HG03045 (cell line): ENCODE data around the gene GAL3ST2.
A peak's percentile ranks its signal among the peaks of the same experiment; 100 is the strongest.
"Not testable (repeated sequence)": the region's sequence is repeated elsewhere in the genome, so short reads cannot be mapped to it uniquely, and the experiment has no call there.

ENCODE experiments used
- ATAC-seq: cut with Tn5 transposase; IDR thresholded peaks from one replicate; pipeline ENCODE4 v1.9.1; 2021; ENCODE audit warnings: mild to moderate bottlenecking, moderate library complexity; ENCODE audit not compliant: unreplicated experiment

The GAL3ST2 gene

GRCh38 chr2:241776336-241777169 lies at the start of gene GAL3ST2:
Gene GAL3ST2 (plus strand): TSS chr2:241776822. CDS start chr2:241776956, 134 bp downstream.
- no peak for ATAC-seq

GRCh38 chr2:241728000-241728399 lies 48.6 kb upstream of the GAL3ST2 start:
- ATAC-seq = no peak

- no peak for ATAC-seq
These were observed 48.0 kb upstream of the GAL3ST2 start for GRCh38 chr2:241728627-241729026.

GRCh38 chr2:241729868-241730267 lies 46.8 kb upstream of the GAL3ST2 start:
- no peak for ATAC-seq

- no peak for ATAC-seq
These were observed 45.8 kb upstream of the GAL3ST2 start for GRCh38 chr2:241730671-241731293.

GRCh38 chr2:241732513-241733186 lies 44.0 kb upstream of the GAL3ST2 start:
- ATAC-seq = not testable (repeated sequence)

GRCh38 chr2:241733391-241734207 lies 43.0 kb upstream of the GAL3ST2 start:
- ATAC-seq = no peak

- peak; percentile 34 for ATAC-seq
These were observed 42.5 kb upstream of the GAL3ST2 start for GRCh38 chr2:241734208-241734466.

GRCh38 chr2:241734467-241735208 lies 42.0 kb upstream of the GAL3ST2 start, which contains the start of gene D2HGDH:
Gene D2HGDH (plus strand): TSS chr2:241734630. CDS start chr2:241735225, 595 bp downstream.
- ATAC-seq = peak; percentile 80

- no peak for ATAC-seq
These were observed 40.5 kb upstream of the GAL3ST2 start for GRCh38 chr2:241736111-241736510.

- ATAC-seq = no peak
These were observed 38.5 kb upstream of the GAL3ST2 start for GRCh38 chr2:241738040-241738686.

- no peak for ATAC-seq
These were observed 37.4 kb upstream of the GAL3ST2 start for GRCh38 chr2:241739177-241739576.

- ATAC-seq = no peak
These were observed 37.0 kb upstream of the GAL3ST2 start for GRCh38 chr2:241739651-241740050.

GRCh38 chr2:241741016-241741415 lies 35.6 kb upstream of the GAL3ST2 start:
- ATAC-seq = no peak

GRCh38 chr2:241742320-241742939 lies 34.2 kb upstream of the GAL3ST2 start:
- ATAC-seq = no peak

GRCh38 chr2:241743008-241743407 lies 33.6 kb upstream of the GAL3ST2 start:
- not testable (repeated sequence) for ATAC-seq

GRCh38 chr2:241743620-241744019 lies 33.0 kb upstream of the GAL3ST2 start:
- no peak for ATAC-seq

GRCh38 chr2:241744028-241744754 lies 32.4 kb upstream of the GAL3ST2 start:
- no peak for ATAC-seq

- no peak for ATAC-seq
These were observed 31.3 kb upstream of the GAL3ST2 start for GRCh38 chr2:241745276-241745675.
